Measurements from ENCODE around the gene CFAP77. TPM values are rescaled to one million over a fixed set of nuclear protein-coding genes. Genes with fewer than 3 reads are reported as not detected.

Gene CFAP77
- total RNA-seq, 1 donor from 2014 or later, result 0.36 TPM

GRCh38 chr9:132503116-132503515 is 93.1 kb downstream of the CFAP77 start:
- H4K20me1 ChIP-seq (ENCODE audit: insufficient read depth, low read length), result no peaks in the 10 kb centered on the region
- H2AFZ ChIP-seq (ENCODE audit: low read depth, low read length), result no peak overlapping the region
- H3K27me3 ChIP-seq (ENCODE audit: insufficient read depth, low read length), result peaks cover 42% of the 10 kb centered on the region
- Mint-ChIP-seq H3K27me3 (ENCODE audit: low read depth, unreplicated experiment) (peaks cover 38% of the 10 kb centered on the region), H3K4me3 (ENCODE audit: unreplicated experiment) (no peak overlapping the region), H3K36me3 (ENCODE audit: low read depth, unreplicated experiment) (no peaks in the 10 kb centered on the region), H3K9me3 (ENCODE audit: unreplicated experiment) (peaks cover 5% of the 10 kb centered on the region), H3K4me1 (ENCODE audit: low read depth, unreplicated experiment) (no peaks in the 10 kb centered on the region), H3K27ac (ENCODE audit: unreplicated experiment) (no peak overlapping the region)
- FAIRE-seq, result no peak
- H3K4me3 ChIP-seq (ENCODE audit: insufficient read depth, low read depth, low read length), result no peak overlapping the region
- TF ChIP-seq CTCF (IDR thresholded peaks at IDR 0.05; ENCODE audit: insufficient read depth, low read depth, low read length), result no peak
- TF ChIP-seq EZH2 (IDR thresholded peaks at IDR 0.05; ENCODE audit: insufficient read depth, low read length), result no peak
- no peaks in the 10 kb centered on the region for H3K9me3 ChIP-seq (ENCODE audit: insufficient read depth, low read depth, low read length)
- no peak for DNase-seq (ENCODE audit: low read depth)
- no peak overlapping the region for H3K4me2 ChIP-seq (ENCODE audit: low read length)
- no peak overlapping the region for H3K9ac ChIP-seq (ENCODE audit: low read length)
- no peaks in the 10 kb centered on the region for H3K4me1 ChIP-seq (ENCODE audit: insufficient read depth, low read length)
- no peaks in the 10 kb centered on the region for H3K36me3 ChIP-seq (ENCODE audit: insufficient read depth, low read length)
- H3K27ac ChIP-seq (ENCODE audit: low read depth, low read length), result no peak overlapping the region
- no peaks in the 10 kb centered on the region for H3K79me2 ChIP-seq (ENCODE audit: insufficient read depth, low read length)

GRCh38 chr9:132504488-132504887 is 94.5 kb downstream of the CFAP77 start:
- H3K27me3 ChIP-seq (ENCODE audit: insufficient read depth, low read length), result peaks cover 43% of the 10 kb centered on the region
- no peak overlapping the region for H3K4me3 Mint-ChIP-seq (ENCODE audit: unreplicated experiment)
- no peak for FAIRE-seq
- TF ChIP-seq EZH2 (IDR thresholded peaks at IDR 0.05; ENCODE audit: insufficient read depth, low read length) (no peak), CTCF (IDR thresholded peaks at IDR 0.05; ENCODE audit: insufficient read depth, low read depth, low read length) (no peak)
- no peaks in the 10 kb centered on the region for H3K4me1 Mint-ChIP-seq (ENCODE audit: low read depth, unreplicated experiment)
- no peaks in the 10 kb centered on the region for H3K79me2 ChIP-seq (ENCODE audit: insufficient read depth, low read length)
- peaks cover 5% of the 10 kb centered on the region for H3K9me3 Mint-ChIP-seq (ENCODE audit: unreplicated experiment)
- H3K27me3 Mint-ChIP-seq (ENCODE audit: low read depth, unreplicated experiment), result peaks cover 38% of the 10 kb centered on the region
- H3K9ac ChIP-seq (ENCODE audit: low read length), result no peak overlapping the region
- no peak for DNase-seq (ENCODE audit: low read depth)
- no peaks in the 10 kb centered on the region for H3K9me3 ChIP-seq (ENCODE audit: insufficient read depth, low read depth, low read length)
- no peak overlapping the region for H2AFZ ChIP-seq (ENCODE audit: low read depth, low read length)
- no peaks in the 10 kb centered on the region for H3K4me1 ChIP-seq (ENCODE audit: insufficient read depth, low read length)
- H3K27ac Mint-ChIP-seq (ENCODE audit: unreplicated experiment), result no peak overlapping the region
- no peak overlapping the region for H3K4me2 ChIP-seq (ENCODE audit: low read length)
- H4K20me1 ChIP-seq (ENCODE audit: insufficient read depth, low read length), result no peaks in the 10 kb centered on the region
- no peak overlapping the region for H3K27ac ChIP-seq (ENCODE audit: low read depth, low read length)
- no peaks in the 10 kb centered on the region for H3K36me3 ChIP-seq (ENCODE audit: insufficient read depth, low read length)
- H3K4me3 ChIP-seq (ENCODE audit: insufficient read depth, low read depth, low read length), result no peak overlapping the region
- no peaks in the 10 kb centered on the region for H3K36me3 Mint-ChIP-seq (ENCODE audit: low read depth, unreplicated experiment)

GRCh38 chr9:132505991-132506655 is 96.1 kb downstream of the CFAP77 start:
- Histone ChIP-seq H3K27ac (ENCODE audit: low read depth, low read length) (no peak overlapping the region), H4K20me1 (ENCODE audit: insufficient read depth, low read length) (no peaks in the 10 kb centered on the region), H3K79me2 (ENCODE audit: insufficient read depth, low read length) (no peaks in the 10 kb centered on the region), H3K9me3 (ENCODE audit: insufficient read depth, low read depth, low read length) (no peaks in the 10 kb centered on the region), H3K9ac (ENCODE audit: low read length) (no peak overlapping the region), H3K4me1 (ENCODE audit: insufficient read depth, low read length) (no peaks in the 10 kb centered on the region), H3K4me2 (ENCODE audit: low read length) (no peak overlapping the region), H3K4me3 (ENCODE audit: insufficient read depth, low read depth, low read length) (no peak overlapping the region), H2AFZ (ENCODE audit: low read depth, low read length) (no peak overlapping the region), H3K36me3 (ENCODE audit: insufficient read depth, low read length) (no peaks in the 10 kb centered on the region), H3K27me3 (ENCODE audit: insufficient read depth, low read length) (peaks cover 45% of the 10 kb centered on the region)
- H3K27ac Mint-ChIP-seq (ENCODE audit: unreplicated experiment), result no peak overlapping the region
- no peaks in the 10 kb centered on the region for H3K4me1 Mint-ChIP-seq (ENCODE audit: low read depth, unreplicated experiment)
- DNase-seq (ENCODE audit: low read depth), result no peak
- peaks cover 42% of the 10 kb centered on the region for H3K27me3 Mint-ChIP-seq (ENCODE audit: low read depth, unreplicated experiment)
- TF ChIP-seq CTCF (IDR thresholded peaks at IDR 0.05; ENCODE audit: insufficient read depth, low read depth, low read length), result no peak
- TF ChIP-seq EZH2 (IDR thresholded peaks at IDR 0.05; ENCODE audit: insufficient read depth, low read length), result no peak
- no peak for FAIRE-seq
- H3K4me3 Mint-ChIP-seq (ENCODE audit: unreplicated experiment), result no peak overlapping the region
- no peaks in the 10 kb centered on the region for H3K36me3 Mint-ChIP-seq (ENCODE audit: low read depth, unreplicated experiment)
- H3K9me3 Mint-ChIP-seq (ENCODE audit: unreplicated experiment), result no peaks in the 10 kb centered on the region
